K562 (cell line): Measurements from ENCODE around the gene NOL4L.

ENCODE experiments used
- HMGXB4 ChIP-seq: sonication (generic); formaldehyde crosslinking; IDR thresholded peaks from 2 replicates; pipeline ENCODE4 v1.8.1; 2023; ENCODE audit warnings: mild to moderate bottlenecking, missing genetic modification reagents
- NFRKB ChIP-seq: fragments of 450-650 bp; IDR thresholded peaks from 2 replicates; pipeline ENCODE4 v1.6.1; 2016; ENCODE audit warnings: low read depth

GRCh38 chr20:32450484-32451061 is 134.6 kb downstream of the NOL4L start:
- TF ChIP-seq NFRKB (no peak), HMGXB4 (CRISPR knock-in tag) (no peak)
